HepG2 (cell line): Measurements from ENCODE around the gene CD300LF. TPM values are rescaled to one million over a fixed set of nuclear protein-coding genes. Genes with fewer than 3 reads are reported as not detected.

ENCODE experiments used
- ATAC-seq: fragments of 200-7000 bp; cut with Tn5 transposase; 3 replicates; pipeline ENCODE4 v1.9.1; 2020; ENCODE audit warnings: mild to moderate bottlenecking, moderate library complexity
- BruUV-seq: library from RNA; stranded (reverse); fragments of 400-500 nt; replicated peaks from 2 replicates; lab custom pipeline; 2021; lab: Mats Ljungman, UMichigan
- CTCF ChIA-PET: fragments of 300-600 bp; formaldehyde crosslinking; extraction: SDS; loops from one replicate; lab custom pipeline; 2021; ENCODE audit warnings: low total read pairs, inconsistent platforms, low intra/inter-chr PET ratio; lab: Yijun Ruan, JAX
- POLR2A ChIA-PET: fragments of 350-600 bp; sonication (Branson Sonifier 250); formaldehyde crosslinking; loops from one replicate; lab custom pipeline; 2020; ENCODE audit warnings: antibody characterized with exemption, inconsistent platforms; lab: Yijun Ruan, JAX
- DNase-seq: peaks from one replicate; pipeline ENCODE4 v3.0.0-alpha.2; 2015; ENCODE audit warnings: low spot score
- FAIRE-seq: peaks from 3 replicates; lab custom pipeline; 2011; peaks lifted over from hg19 to GRCh38; lab: Jason Lieb, UNC
- H2AFZ ChIP-seq: one replicate; pipeline ENCODE4 v1.6.1; 2011; ENCODE audit warnings: low read length, inconsistent platforms
- H3K27ac ChIP-seq: fragments of 300-600 bp; 3 replicates; pipeline ENCODE4 v1.8.0; 2011; ENCODE audit warnings: mixed run types, mild to moderate bottlenecking, mixed read lengths, low read length, inconsistent platforms; ENCODE audit not compliant: insufficient read depth; ENCODE audit errors: extremely low read length
- H3K27me3 ChIP-seq, 2 experiments: fragments of 200-600 bp in 1 of 2; 2 replicates in 1 of 2; 3 replicates in 1 of 2; pipeline versions ENCODE4 v1.6.0 to v1.8.0; 2011; ENCODE audit warnings: low read length in 2 of 2, mild to moderate bottlenecking in 2 of 2, moderate library complexity in 2 of 2, inconsistent platforms in 1 of 2; ENCODE audit not compliant: insufficient read depth in 2 of 2, control insufficient read depth in 1 of 2
- H3K36me3 ChIP-seq, 2 experiments: fragments of 200-600 bp in 1 of 2; replicated peaks in 1 of 2; 2 replicates in 1 of 2; 3 replicates in 1 of 2; pipeline versions ENCODE4 v1.5.1 to v1.8.0; 2011; ENCODE audit warnings: low read length in 2 of 2, inconsistent platforms in 1 of 2; ENCODE audit not compliant: insufficient read depth in 2 of 2, control insufficient read depth in 1 of 2
- H3K4me1 ChIP-seq: 2 replicates; pipeline ENCODE4 v1.5.1; 2012; ENCODE audit warnings: low read length, inconsistent platforms; ENCODE audit not compliant: insufficient read depth
- H3K4me2 ChIP-seq: 2 replicates; pipeline ENCODE4 v1.6.0; 2011; ENCODE audit warnings: low read depth, low read length, inconsistent platforms
- H3K4me3 ChIP-seq, 3 experiments: fragments of 200-600 bp in 1 of 3; sonication (generic), shearing (Covaris generic) in 1 of 3; replicated peaks in 1 of 3; 2 replicates each; pipeline ENCODE4 v1.5.1; 2011 to 2016; ENCODE audit warnings: low read length in 3 of 3, inconsistent platforms in 2 of 3, low read depth in 2 of 3, mild to moderate bottlenecking in 2 of 3, control low read depth in 1 of 3, mixed read lengths in 1 of 3; ENCODE audit not compliant: insufficient read depth in 1 of 3
- H3K79me2 ChIP-seq: one replicate; pipeline ENCODE4 v1.6.1; 2011; ENCODE audit warnings: low read length, inconsistent platforms; ENCODE audit not compliant: insufficient read depth
- H3K9ac ChIP-seq: 2 replicates; pipeline ENCODE4 v1.6.0; 2011; ENCODE audit warnings: mild to moderate bottlenecking, low read depth, low read length, inconsistent platforms; ENCODE audit not compliant: insufficient read depth
- H3K9me3 ChIP-seq: 2 replicates; pipeline ENCODE4 v1.5.1; 2012; ENCODE audit warnings: mild to moderate bottlenecking, low read length
- H4K20me1 ChIP-seq: 2 replicates; pipeline ENCODE4 v1.6.0; 2011; ENCODE audit warnings: inconsistent platforms, mild to moderate bottlenecking, low read length, moderate library complexity; ENCODE audit not compliant: insufficient read depth
- HNRNPUL1 ChIP-seq: fragments of 200-400 bp; formaldehyde crosslinking; IDR thresholded peaks from 2 replicates; pipeline ENCODE4 v1.6.1; 2017; ENCODE audit warnings: low read depth, mild to moderate bottlenecking, low read length, moderate library complexity
- KLF13 ChIP-seq: sonication (generic); formaldehyde crosslinking; IDR thresholded peaks from 2 replicates; pipeline ENCODE4 v1.4.0; 2020; ENCODE audit warnings: mild to moderate bottlenecking, missing genetic modification reagents
- MZF1 ChIP-seq: sonication (generic); formaldehyde crosslinking; IDR thresholded peaks from 2 replicates; pipeline ENCODE4 v1.8.1; 2023; ENCODE audit warnings: mild to moderate bottlenecking, missing genetic modification reagents, borderline replicate concordance
- NCOA2 ChIP-seq: sonication (generic); formaldehyde crosslinking; IDR thresholded peaks from 2 replicates; pipeline ENCODE4 v1.8.0; 2022; ENCODE audit warnings: inconsistent platforms
- ZKSCAN5 ChIP-seq: sonication (generic); formaldehyde crosslinking; IDR thresholded peaks from 2 replicates; pipeline ENCODE4 v1.5.1; 2020; ENCODE audit warnings: mild to moderate bottlenecking, missing genetic modification reagents
- ZNF878 ChIP-seq: sonication (generic); formaldehyde crosslinking; IDR thresholded peaks from 2 replicates; pipeline ENCODE4 v1.8.1; 2023; ENCODE audit warnings: mild to moderate bottlenecking, missing genetic modification reagents, moderate library complexity
- WGBS: methylation state at CpG from one replicate; pipeline ENCODE4 v1.1.6; 2017; ENCODE audit warnings: low lambda C conversion rate; 5-methylcytosine and 5-hydroxymethylcytosine counted together
- in situ Hi-C: cut with HindIII; loops from 2 replicates; pipeline ENCODE4 v1.10.0; 2017; ENCODE audit warnings: low pct_unique_long_range_greater_than_20kb; ENCODE audit not compliant: extremely low pct_ligation_motif_present
- intact Hi-C: fragments of 100-400 bp; cut with micrococcal nuclease; formaldehyde crosslinking; loops from one replicate; pipeline ENCODE4 v1.10.0; 2022; ENCODE audit not compliant: unreplicated experiment
- polyA plus RNA-seq, 8 experiments: library from polyadenylated mRNA; depleted of rRNA in 3 of 8; stranded (reverse) in 7 of 8; unstranded in 1 of 8; fragments of >200 nt; fragmentation: Illumina TruSeq in 4 of 8; extraction: Trizol in 4 of 8; gene quantifications; 2 replicates each; pipeline versions ENCODE4 v1.2.1 to v1.2.3, GENCODE V29; 2011 to 2016; ENCODE audit warnings: low read depth in 4 of 8, missing spikeins in 1 of 8, mixed read lengths in 1 of 8; ENCODE audit not compliant: insufficient read depth in 1 of 8
- total RNA-seq, 5 experiments: library from RNA; depleted of rRNA; stranded (reverse); fragments of >200 nt; fragmentation: Illumina TruSeq; extraction: Trizol; gene quantifications; 2 replicates each; pipeline ENCODE4 v1.2.3, GENCODE V29; 2016; ENCODE audit warnings: low read depth in 1 of 5
- TF ChIP-seq, protein P1 (sequence below): sonication (generic); formaldehyde crosslinking; IDR thresholded peaks from 2 replicates; pipeline ENCODE4 v1.4.0; 2020; ENCODE audit warnings: mild to moderate bottlenecking, missing genetic modification reagents

The CD300LF gene
- total and polyA plus RNA-seq, 2 of the 13 experiments (the other 11 are each of a cell fraction or from before 2014, with no cell fraction given), result not detected

DNA sequence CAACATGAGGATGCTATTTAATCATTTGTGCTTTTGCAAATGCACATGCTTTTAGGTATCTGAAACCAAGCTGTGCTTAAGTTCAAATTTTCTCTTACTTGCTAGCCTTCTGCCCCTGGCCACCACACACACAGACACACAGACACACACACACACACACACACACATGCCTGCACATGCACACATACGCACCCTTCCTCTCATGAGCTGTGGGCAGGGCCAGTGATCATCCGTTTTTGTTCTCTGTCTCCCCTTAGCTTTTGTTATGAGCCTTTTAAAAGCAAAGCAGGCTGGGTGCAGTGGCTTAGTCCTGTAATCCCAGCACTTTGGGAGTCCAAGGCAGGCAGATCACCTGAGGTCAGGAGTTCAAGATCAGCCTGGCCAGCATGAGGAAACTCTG lies 34.2 kb downstream of the CD300LF start:
- H3K79me2 ChIP-seq, result no peaks in the 10 kb centered on the region
- 13% methylated on average over 2 of the region's 2 CpGs for WGBS
- no peaks in the 10 kb centered on the region for H3K36me3 ChIP-seq
- H2AFZ ChIP-seq, result no peak overlapping the region
- peaks cover 12% of the 10 kb centered on the region; the same call in 1 of the 2 replicates for H3K4me1 ChIP-seq
- no peak for FAIRE-seq
- H3K4me2 ChIP-seq, result no peak overlapping the region
- no peak overlapping the region for H3K9ac ChIP-seq
- H3K27ac ChIP-seq, result no peak overlapping the region
- TF ChIP-seq ZKSCAN5 (CRISPR knock-in tag) (no peak), KLF13 (CRISPR knock-in tag) (no peak), HNRNPUL1 (no peak), MZF1 (CRISPR knock-in tag) (no peak), NCOA2 (CRISPR knock-in tag) (no peak), ZNF878 (CRISPR knock-in tag) (no peak)
- TF ChIP-seq, protein P1, sequence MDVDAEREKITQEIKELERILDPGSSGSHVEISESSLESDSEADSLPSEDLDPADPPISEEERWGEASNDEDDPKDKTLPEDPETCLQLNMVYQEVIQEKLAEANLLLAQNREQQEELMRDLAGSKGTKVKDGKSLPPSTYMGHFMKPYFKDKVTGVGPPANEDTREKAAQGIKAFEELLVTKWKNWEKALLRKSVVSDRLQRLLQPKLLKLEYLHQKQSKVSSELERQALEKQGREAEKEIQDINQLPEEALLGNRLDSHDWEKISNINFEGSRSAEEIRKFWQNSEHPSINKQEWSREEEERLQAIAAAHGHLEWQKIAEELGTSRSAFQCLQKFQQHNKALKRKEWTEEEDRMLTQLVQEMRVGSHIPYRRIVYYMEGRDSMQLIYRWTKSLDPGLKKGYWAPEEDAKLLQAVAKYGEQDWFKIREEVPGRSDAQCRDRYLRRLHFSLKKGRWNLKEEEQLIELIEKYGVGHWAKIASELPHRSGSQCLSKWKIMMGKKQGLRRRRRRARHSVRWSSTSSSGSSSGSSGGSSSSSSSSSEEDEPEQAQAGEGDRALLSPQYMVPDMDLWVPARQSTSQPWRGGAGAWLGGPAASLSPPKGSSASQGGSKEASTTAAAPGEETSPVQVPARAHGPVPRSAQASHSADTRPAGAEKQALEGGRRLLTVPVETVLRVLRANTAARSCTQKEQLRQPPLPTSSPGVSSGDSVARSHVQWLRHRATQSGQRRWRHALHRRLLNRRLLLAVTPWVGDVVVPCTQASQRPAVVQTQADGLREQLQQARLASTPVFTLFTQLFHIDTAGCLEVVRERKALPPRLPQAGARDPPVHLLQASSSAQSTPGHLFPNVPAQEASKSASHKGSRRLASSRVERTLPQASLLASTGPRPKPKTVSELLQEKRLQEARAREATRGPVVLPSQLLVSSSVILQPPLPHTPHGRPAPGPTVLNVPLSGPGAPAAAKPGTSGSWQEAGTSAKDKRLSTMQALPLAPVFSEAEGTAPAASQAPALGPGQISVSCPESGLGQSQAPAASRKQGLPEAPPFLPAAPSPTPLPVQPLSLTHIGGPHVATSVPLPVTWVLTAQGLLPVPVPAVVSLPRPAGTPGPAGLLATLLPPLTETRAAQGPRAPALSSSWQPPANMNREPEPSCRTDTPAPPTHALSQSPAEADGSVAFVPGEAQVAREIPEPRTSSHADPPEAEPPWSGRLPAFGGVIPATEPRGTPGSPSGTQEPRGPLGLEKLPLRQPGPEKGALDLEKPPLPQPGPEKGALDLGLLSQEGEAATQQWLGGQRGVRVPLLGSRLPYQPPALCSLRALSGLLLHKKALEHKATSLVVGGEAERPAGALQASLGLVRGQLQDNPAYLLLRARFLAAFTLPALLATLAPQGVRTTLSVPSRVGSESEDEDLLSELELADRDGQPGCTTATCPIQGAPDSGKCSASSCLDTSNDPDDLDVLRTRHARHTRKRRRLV (CRISPR knock-in tag), result no peak
- DNase-seq, result no peak
- H3K27me3 ChIP-seq, result peaks cover 4 to 27% of the 10 kb centered on the region in 2 experiments; a peak in 4 of 5 replicates
- in situ Hi-C loops (no loop called here), intact Hi-C loops (no loop called here)
- no peaks in the 10 kb centered on the region for H3K9me3 ChIP-seq
- ATAC-seq, result no peak
- ChIA-PET CTCF (no interaction called here), POLR2A (interaction anchor here (1.9 kb wide), 1 partner anchor 58 kb away, joined by 4 read pairs; the partner anchor contains the start of gene RAB37)
- no TSS peak for BruUV-seq
- H3K4me3 ChIP-seq, result no peak overlapping the region
- no peaks in the 10 kb centered on the region for H4K20me1 ChIP-seq
